ENCODE measurements around the gene TSR1.

DNA sequence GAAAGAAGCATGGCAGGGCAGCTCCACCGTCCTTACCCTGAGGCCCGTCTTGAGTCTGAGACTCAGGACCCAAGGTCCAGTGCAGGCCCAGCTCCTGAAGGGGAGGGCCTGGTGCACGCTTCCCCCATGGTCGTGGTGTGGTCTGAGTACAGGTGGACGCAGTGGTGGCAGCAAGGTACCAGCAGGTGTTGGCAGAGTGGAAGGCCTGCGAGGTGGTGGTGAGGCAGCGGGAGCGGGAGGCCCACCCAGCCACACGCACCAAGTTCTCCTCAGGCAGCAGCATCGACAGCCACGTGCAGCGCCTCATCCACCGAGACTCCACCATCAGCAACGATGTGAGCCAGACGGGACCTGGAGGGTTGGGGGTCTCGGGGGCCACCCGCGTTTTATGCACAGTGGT lies 36.9 kb upstream of the TSR1 start:
- no peak for TF ChIP-seq POLR2A (IDR thresholded peaks at IDR 0.05)
- TF ChIP-seq POLR2AphosphoS5 (IDR thresholded peaks at IDR 0.05) = peak in 1 of 3 donors; percentile 40

Measured in spleen (tissue), 3 donors.